K562 (cell line): ENCODE results near the gene POLD1. TPM values are rescaled to one million over a fixed set of nuclear protein-coding genes. Genes with fewer than 3 reads are reported as not detected.

Source experiments
- ASH1L ChIP-seq: fragments of 450-650 bp; IDR thresholded peaks from 2 replicates; pipeline ENCODE4 v1.6.1; 2018; ENCODE audit warnings: borderline replicate concordance, mild to moderate bottlenecking, low read depth; ENCODE audit not compliant: partially characterized antibody
- BHLHE40 ChIP-seq: IDR thresholded peaks from 2 replicates; pipeline ENCODE4 v1.6.1; 2011; ENCODE audit warnings: low read length, improper control_type of control experiment
- BRCA1 ChIP-seq, 2 experiments: fragments of 450-650 bp in 1 of 2; sonication (generic) in 1 of 2; formaldehyde crosslinking in 1 of 2; IDR thresholded peaks; 2 replicates each; pipeline versions ENCODE4 v1.5.0 to v1.6.1; 2017 to 2020; ENCODE audit warnings: mild to moderate bottlenecking in 1 of 2, missing genetic modification reagents in 1 of 2
- CTBP1 ChIP-seq: fragments of 450-650 bp; IDR thresholded peaks from 2 replicates; pipeline ENCODE4 v1.6.1; 2016; ENCODE audit warnings: borderline replicate concordance
- E2F4 ChIP-seq: sonication (generic); formaldehyde crosslinking; IDR thresholded peaks from 2 replicates; pipeline ENCODE4 v1.8.0; 2022; ENCODE audit warnings: mild to moderate bottlenecking, low read depth, missing genetic modification reagents
- E2F6 ChIP-seq, 2 experiments: IDR thresholded peaks; 2 replicates each; pipeline ENCODE4 v1.6.1; 2011; ENCODE audit warnings: borderline replicate concordance in 1 of 2, control low read depth in 1 of 2, low read depth in 1 of 2, low read length in 1 of 2, mild to moderate bottlenecking in 1 of 2, mixed read lengths in 1 of 2, moderate library complexity in 1 of 2; ENCODE audit not compliant: insufficient read depth in 1 of 2, insufficient read length in 1 of 2, poor library complexity in 1 of 2, severe bottlenecking in 1 of 2; ENCODE audit errors: extremely low read depth in 1 of 2
- ELF4 ChIP-seq: fragments of 450-650 bp; formaldehyde crosslinking; IDR thresholded peaks from 2 replicates; pipeline ENCODE4 v1.4.0; 2022; ENCODE audit warnings: missing genetic modification characterization
- ETV5 ChIP-seq: sonication (generic); formaldehyde crosslinking; IDR thresholded peaks from 2 replicates; pipeline ENCODE4 v1.4.0; 2020; ENCODE audit warnings: low read depth, mild to moderate bottlenecking, missing genetic modification reagents
- FOXA3 ChIP-seq, 2 experiments: fragments of 450-650 bp in 1 of 2; sonication (generic) in 1 of 2; formaldehyde crosslinking; IDR thresholded peaks in 1 of 2; conservative IDR thresholded peaks in 1 of 2; 2 replicates each; pipeline versions ENCODE4 v1.4.0 to v1.8.0; 2020 to 2022; ENCODE audit warnings: mild to moderate bottlenecking in 2 of 2, missing genetic modification reagents in 1 of 2
- GTF2F1 ChIP-seq: IDR thresholded peaks from 2 replicates; pipeline ENCODE4 v1.6.1; 2011; ENCODE audit warnings: low read depth, low read length, improper control_type of control experiment
- L3MBTL2 ChIP-seq: fragments of 450-650 bp; IDR thresholded peaks from 2 replicates; pipeline ENCODE4 v1.6.1; 2016; ENCODE audit warnings: mild to moderate bottlenecking, moderate library complexity
- MTA3 ChIP-seq: fragments of 450-650 bp; formaldehyde crosslinking; IDR thresholded peaks from 2 replicates; pipeline ENCODE4 v1.6.1; 2017; ENCODE audit warnings: mild to moderate bottlenecking, borderline replicate concordance
- NFATC3 ChIP-seq: fragments of 450-650 bp; IDR thresholded peaks from 2 replicates; pipeline ENCODE4 v1.6.1; 2017; ENCODE audit warnings: mild to moderate bottlenecking
- NFE2 ChIP-seq: IDR thresholded peaks from 2 replicates; pipeline ENCODE4 v1.6.1; 2014; ENCODE audit warnings: antibody characterized with exemption, low read depth
- PHB ChIP-seq: fragments of 250-450 bp; sonication (Bioruptor Pico); IDR thresholded peaks from 2 replicates; pipeline ENCODE4 v1.5.0; 2021
- SMAD3 ChIP-seq: fragments of 450-650 bp; formaldehyde crosslinking; conservative IDR thresholded peaks from 2 replicates; pipeline ENCODE4 v1.4.0; 2020; ENCODE audit warnings: mild to moderate bottlenecking
- SNRNP70 ChIP-seq: fragments of 200-400 bp; formaldehyde crosslinking; optimal IDR thresholded peaks from 2 replicates; pipeline ENCODE3; 2017; ENCODE audit warnings: low read depth, low read length
- TARDBP ChIP-seq: fragments of 450-650 bp; IDR thresholded peaks from 2 replicates; pipeline ENCODE4 v1.6.1; 2016
- TCF3 ChIP-seq: sonication (generic); formaldehyde crosslinking; IDR thresholded peaks from 2 replicates; pipeline ENCODE4 v1.4.0; 2020; ENCODE audit warnings: mild to moderate bottlenecking, missing genetic modification reagents
- U2AF2 ChIP-seq: fragments of 200-400 bp; formaldehyde crosslinking; optimal IDR thresholded peaks from 2 replicates; pipeline ENCODE3; 2017; ENCODE audit warnings: low read depth, mild to moderate bottlenecking, low read length
- ZEB2 ChIP-seq: fragments of 450-650 bp; IDR thresholded peaks from 2 replicates; pipeline ENCODE4 v1.6.1; 2016
- polyA plus RNA-seq, 8 experiments: library from polyadenylated mRNA; depleted of rRNA in 4 of 8; stranded (reverse) in 5 of 8; unstranded in 3 of 8; fragments of >200 nt; fragmentation: Nextera tagmentation in 2 of 8; fragmentation: Illumina TruSeq in 1 of 8; extraction: Ambion mirVana in 2 of 8; extraction: Trizol in 1 of 8; gene quantifications; 2 replicates each; pipeline versions ENCODE4 v1.2.1 to v1.2.3, GENCODE V29; 2011 to 2014; ENCODE audit warnings: inconsistent platforms in 1 of 8, missing spikeins in 1 of 8
- total RNA-seq, 7 experiments: library from RNA; depleted of rRNA in 6 of 7; stranded (reverse); fragments of >200 nt in 6 of 7; fragmentation: Illumina TruSeq in 2 of 7; extraction: Trizol in 2 of 7; gene quantifications; 2 replicates each; pipeline versions ENCODE4 v1.2.1 to v1.2.3, GENCODE V29; 2011 to 2021; ENCODE audit warnings: low replicate concordance in 1 of 7
- TF ChIP-seq, protein P1 (sequence below): fragments of 450-650 bp; conservative IDR thresholded peaks from 2 replicates; pipeline ENCODE4 v1.6.1; 2016; ENCODE audit warnings: missing genetic modification characterization, low read depth, mild to moderate bottlenecking, missing compliant biosample characterization, moderate library complexity
- TF ChIP-seq, protein P2 (sequence below): sonication (generic); formaldehyde crosslinking; IDR thresholded peaks from 2 replicates; pipeline ENCODE4 v1.4.0; 2020; ENCODE audit warnings: mild to moderate bottlenecking, missing genetic modification reagents

Gene POLD1
- total and polyA plus RNA-seq, 9 of the 15 experiments (the other 6 are each of a cell fraction or from before 2014, with no cell fraction given), result 1.3 to 312 (median 47.8) TPM

GRCh38 chr19:50414864-50415660 is 30.9 kb downstream of the POLD1 start (continued):
- no peak for TF ChIP-seq SNRNP70
- peak; percentile 41; the same call in 1 of the 2 replicates for TF ChIP-seq CTBP1
- peak; percentile 39; the same call in 1 of the 2 replicates for TF ChIP-seq BHLHE40
- no peak for TF ChIP-seq TARDBP
- TF ChIP-seq E2F4 (CRISPR knock-in tag), result 0 out of 2 replicates have a peak, but pooled peaks have one; percentile 17
- TF ChIP-seq TCF3 (CRISPR knock-in tag), result peak; percentile 28; the same call in 1 of the 2 replicates
- TF ChIP-seq BRCA1 (IDR thresholded peaks at IDR 0.05), result no peak
- no peak for TF ChIP-seq BRCA1 (CRISPR knock-in tag; IDR thresholded peaks at IDR 0.05)
- TF ChIP-seq U2AF2, result no peak
- TF ChIP-seq FOXA3 (CRISPR knock-in tag; conservative IDR thresholded peaks at IDR 0.05 in 1 of 2, IDR thresholded peaks at IDR 0.05 in 1 of 2), result peak in 1 of 2 experiments; percentile 17; a peak in 1 of 4 replicates
- no peak for TF ChIP-seq NFATC3
- TF ChIP-seq, protein P1, sequence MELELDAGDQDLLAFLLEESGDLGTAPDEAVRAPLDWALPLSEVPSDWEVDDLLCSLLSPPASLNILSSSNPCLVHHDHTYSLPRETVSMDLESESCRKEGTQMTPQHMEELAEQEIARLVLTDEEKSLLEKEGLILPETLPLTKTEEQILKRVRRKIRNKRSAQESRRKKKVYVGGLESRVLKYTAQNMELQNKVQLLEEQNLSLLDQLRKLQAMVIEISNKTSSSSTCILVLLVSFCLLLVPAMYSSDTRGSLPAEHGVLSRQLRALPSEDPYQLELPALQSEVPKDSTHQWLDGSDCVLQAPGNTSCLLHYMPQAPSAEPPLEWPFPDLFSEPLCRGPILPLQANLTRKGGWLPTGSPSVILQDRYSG (tag), result no peak
- peak; percentile 81 to 92 for TF ChIP-seq E2F6 (IDR thresholded peaks at IDR 0.05; ENCODE audit: borderline replicate concordance in 1 of 2, extremely low read depth in 1 of 2, insufficient read depth in 1 of 2, insufficient read length in 1 of 2, low read depth in 1 of 2, low read length in 1 of 2, poor library complexity in 1 of 2, severe bottlenecking in 1 of 2)
- TF ChIP-seq ELF4 (CRISPR knock-in tag), result no peak
- TF ChIP-seq ZEB2, result no peak; the same call in 1 of the 2 replicates
- TF ChIP-seq GTF2F1, result no peak
- TF ChIP-seq, protein P2, sequence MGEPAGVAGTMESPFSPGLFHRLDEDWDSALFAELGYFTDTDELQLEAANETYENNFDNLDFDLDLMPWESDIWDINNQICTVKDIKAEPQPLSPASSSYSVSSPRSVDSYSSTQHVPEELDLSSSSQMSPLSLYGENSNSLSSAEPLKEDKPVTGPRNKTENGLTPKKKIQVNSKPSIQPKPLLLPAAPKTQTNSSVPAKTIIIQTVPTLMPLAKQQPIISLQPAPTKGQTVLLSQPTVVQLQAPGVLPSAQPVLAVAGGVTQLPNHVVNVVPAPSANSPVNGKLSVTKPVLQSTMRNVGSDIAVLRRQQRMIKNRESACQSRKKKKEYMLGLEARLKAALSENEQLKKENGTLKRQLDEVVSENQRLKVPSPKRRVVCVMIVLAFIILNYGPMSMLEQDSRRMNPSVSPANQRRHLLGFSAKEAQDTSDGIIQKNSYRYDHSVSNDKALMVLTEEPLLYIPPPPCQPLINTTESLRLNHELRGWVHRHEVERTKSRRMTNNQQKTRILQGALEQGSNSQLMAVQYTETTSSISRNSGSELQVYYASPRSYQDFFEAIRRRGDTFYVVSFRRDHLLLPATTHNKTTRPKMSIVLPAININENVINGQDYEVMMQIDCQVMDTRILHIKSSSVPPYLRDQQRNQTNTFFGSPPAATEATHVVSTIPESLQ, result 0 out of 2 replicates have a peak, but pooled peaks have one; percentile 60
- TF ChIP-seq SMAD3 (CRISPR knock-in tag), result no peak
- no peak; the same call in 1 of the 2 replicates for TF ChIP-seq NFE2
- no peak for TF ChIP-seq PHB (CRISPR knock-in tag)
- peak; percentile 92 for TF ChIP-seq L3MBTL2
- TF ChIP-seq MTA3, result peak; percentile 77; the same call in 1 of the 2 replicates
- TF ChIP-seq ASH1L, result no peak
- 0 out of 2 replicates have a peak, but pooled peaks have one; percentile 7 for TF ChIP-seq ETV5
